ENCODE results near the gene KCTD17. TPM values are rescaled to one million over a fixed set of nuclear protein-coding genes. Genes with fewer than 3 reads are reported as not detected.
"Not testable (repeated sequence)": the region's sequence is repeated elsewhere in the genome, so short reads cannot be mapped to it uniquely, and the experiment has no call there.

KCTD17 gene
- total RNA-seq, 2 experiments from 2014 or later, result 30.3 to 30.6 TPM

DNA sequence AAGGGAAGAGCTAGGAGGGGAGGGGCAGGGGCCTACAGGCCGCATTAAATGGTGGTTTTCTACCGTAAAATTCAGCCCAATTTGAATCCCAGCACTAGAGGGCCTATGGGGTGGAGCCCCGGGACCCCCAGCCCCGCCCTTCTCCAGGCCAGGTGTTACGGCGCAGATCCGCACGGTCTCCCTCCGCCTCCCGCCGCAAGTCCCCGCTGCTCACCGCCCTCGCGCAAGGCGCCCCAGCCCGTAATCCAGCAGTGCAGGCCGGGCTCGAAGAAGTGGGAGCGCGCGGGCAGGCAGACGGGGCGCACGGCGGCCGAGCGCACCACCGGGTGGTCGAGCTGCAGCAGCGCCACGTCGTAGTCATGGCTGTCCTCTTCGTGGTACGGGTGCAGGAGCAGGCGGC, 17.3 kb downstream of the KCTD17 start:
- peaks cover 26% of the 10 kb centered on the region for H3K27me3 Mint-ChIP-seq
- ChIA-PET CTCF (interaction anchor here (0.9 to 1.0 kb wide), 2 partner anchors 79 to 131 kb away, joined by 3 read pairs; no protein-coding TSS in a partner anchor), POLR2A (interaction anchor here (1.1 to 1.2 kb wide), 2 partner anchors 53 to 103 kb away, joined by 3 to 4 read pairs; no protein-coding TSS in a partner anchor)
- peaks cover 2% of the 10 kb centered on the region for H3K4me1 Mint-ChIP-seq (ENCODE audit: low read depth)
- H3K4me3 Mint-ChIP-seq, result no peak overlapping the region
- peaks cover 4% of the 10 kb centered on the region for H3K36me3 Mint-ChIP-seq (ENCODE audit: low read depth)
- ATAC-seq, result peak; percentile 46
- no peak for DNase-seq
- TF ChIP-seq, protein P1, sequence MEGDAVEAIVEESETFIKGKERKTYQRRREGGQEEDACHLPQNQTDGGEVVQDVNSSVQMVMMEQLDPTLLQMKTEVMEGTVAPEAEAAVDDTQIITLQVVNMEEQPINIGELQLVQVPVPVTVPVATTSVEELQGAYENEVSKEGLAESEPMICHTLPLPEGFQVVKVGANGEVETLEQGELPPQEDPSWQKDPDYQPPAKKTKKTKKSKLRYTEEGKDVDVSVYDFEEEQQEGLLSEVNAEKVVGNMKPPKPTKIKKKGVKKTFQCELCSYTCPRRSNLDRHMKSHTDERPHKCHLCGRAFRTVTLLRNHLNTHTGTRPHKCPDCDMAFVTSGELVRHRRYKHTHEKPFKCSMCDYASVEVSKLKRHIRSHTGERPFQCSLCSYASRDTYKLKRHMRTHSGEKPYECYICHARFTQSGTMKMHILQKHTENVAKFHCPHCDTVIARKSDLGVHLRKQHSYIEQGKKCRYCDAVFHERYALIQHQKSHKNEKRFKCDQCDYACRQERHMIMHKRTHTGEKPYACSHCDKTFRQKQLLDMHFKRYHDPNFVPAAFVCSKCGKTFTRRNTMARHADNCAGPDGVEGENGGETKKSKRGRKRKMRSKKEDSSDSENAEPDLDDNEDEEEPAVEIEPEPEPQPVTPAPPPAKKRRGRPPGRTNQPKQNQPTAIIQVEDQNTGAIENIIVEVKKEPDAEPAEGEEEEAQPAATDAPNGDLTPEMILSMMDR (IDR thresholded peaks at IDR 0.05), result no peak
- intact Hi-C loops (cut with micrococcal nuclease), result no loop called here
- no peak overlapping the region for H3K27ac Mint-ChIP-seq
- H3K9me3 Mint-ChIP-seq, result no peaks in the 10 kb centered on the region

DNA sequence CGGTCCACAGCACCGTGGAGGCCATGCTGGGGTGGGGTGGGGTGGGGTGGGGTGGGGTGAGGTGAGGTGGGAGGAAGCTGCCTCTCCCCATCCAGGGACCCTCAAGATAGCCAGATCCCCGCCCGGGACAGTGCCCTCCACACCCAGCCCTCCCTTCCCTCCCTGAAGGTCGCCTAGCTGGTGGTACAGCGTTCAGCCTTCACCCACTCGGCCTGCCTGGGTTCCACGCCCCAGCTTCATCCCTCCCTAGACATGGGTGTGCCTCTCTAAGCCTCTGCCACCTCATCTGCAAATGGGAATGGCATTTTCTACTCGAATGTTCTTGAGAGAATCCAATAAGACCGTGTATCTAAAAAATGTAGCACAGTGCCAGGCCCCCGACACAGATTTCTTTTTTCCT, 17.8 kb downstream of the KCTD17 start:
- intact Hi-C loops (cut with micrococcal nuclease), result no loop called here
- no peak overlapping the region for H3K4me3 Mint-ChIP-seq
- TF ChIP-seq, protein P1 (IDR thresholded peaks at IDR 0.05), result no peak
- CTCF ChIA-PET, result interaction anchor here (1.0 kb wide), 1 partner anchor 131 kb away, joined by 3 read pairs; no protein-coding TSS in a partner anchor
- H3K9me3 Mint-ChIP-seq, result no peaks in the 10 kb centered on the region
- POLR2A ChIA-PET, result interaction anchor here (1.1 to 1.2 kb wide), 2 partner anchors 53 to 102 kb away, joined by 3 to 4 read pairs; no protein-coding TSS in a partner anchor
- peaks cover 27% of the 10 kb centered on the region for H3K27me3 Mint-ChIP-seq
- ATAC-seq (no peak), DNase-seq (no peak)
- H3K36me3 Mint-ChIP-seq (ENCODE audit: low read depth), result peaks cover 1% of the 10 kb centered on the region
- no peak overlapping the region for H3K27ac Mint-ChIP-seq
- peaks cover under 1% of the 10 kb centered on the region for H3K4me1 Mint-ChIP-seq (ENCODE audit: low read depth)

DNA sequence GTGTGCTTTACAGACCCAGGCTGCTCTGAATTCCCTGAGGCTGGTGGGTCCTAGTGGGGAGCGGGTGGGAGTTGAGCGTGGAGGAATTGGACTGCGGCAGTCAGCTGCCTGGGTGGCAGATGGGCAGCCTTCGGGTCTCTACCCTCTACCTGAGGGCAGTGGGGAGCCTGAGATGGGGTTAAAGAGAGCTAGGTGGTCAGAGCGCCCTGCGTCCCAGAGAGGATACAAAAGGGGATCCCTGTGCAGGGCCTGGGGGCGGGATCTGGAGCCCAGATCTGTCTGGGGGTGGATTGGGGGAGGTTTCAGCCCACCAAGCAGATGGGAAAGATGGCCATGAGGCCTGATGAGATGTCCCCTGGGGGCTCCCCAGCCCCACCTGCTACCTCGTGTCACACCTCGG, 18.2 kb downstream of the KCTD17 start:
- no peak for ATAC-seq
- CTCF ChIA-PET, result interaction anchor here (1.0 to 2.0 kb wide), 2 partner anchors 18 to 130 kb away, joined by 3 to 4 read pairs; partner anchors contain the start of gene KCTD17
- intact Hi-C loops (cut with micrococcal nuclease), result no loop called here
- Mint-ChIP-seq H3K9me3 (no peaks in the 10 kb centered on the region), H3K4me3 (no peak overlapping the region), H3K27me3 (peaks cover 31% of the 10 kb centered on the region), H3K27ac (no peak overlapping the region), H3K36me3 (ENCODE audit: low read depth) (no peaks in the 10 kb centered on the region), H3K4me1 (ENCODE audit: low read depth) (no peaks in the 10 kb centered on the region)
- POLR2A ChIA-PET, result interaction anchor here (0.6 kb wide), 1 partner anchor 15 kb away, joined by 3 read pairs; no protein-coding TSS in a partner anchor
- TF ChIP-seq, protein P1 (IDR thresholded peaks at IDR 0.05), result no peak
- no peak for DNase-seq

DNA sequence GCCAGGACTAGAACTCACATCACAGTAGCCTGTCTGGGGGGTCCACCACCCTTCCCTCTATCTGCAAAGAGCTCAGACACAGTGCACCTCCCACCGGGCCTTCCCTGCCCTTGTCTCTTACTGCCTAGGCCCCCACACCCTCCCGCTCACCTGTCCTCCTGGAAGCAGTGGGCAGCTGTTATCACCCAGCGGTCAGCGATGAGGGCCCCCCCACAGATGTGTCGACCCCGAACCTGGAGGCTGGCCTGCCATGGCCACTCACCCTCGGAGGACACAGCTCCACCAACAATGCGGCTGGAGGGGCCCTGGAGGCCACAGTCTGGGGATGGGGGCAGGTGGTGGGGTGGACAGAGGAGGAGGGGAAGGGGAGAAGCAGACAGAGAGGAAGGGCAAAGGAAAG, 18.8 kb downstream of the KCTD17 start:
- H3K36me3 Mint-ChIP-seq (ENCODE audit: low read depth), result no peaks in the 10 kb centered on the region
- DNase-seq, result no peak
- TF ChIP-seq, protein P1 (IDR thresholded peaks at IDR 0.05), result no peak
- CTCF ChIA-PET, result interaction anchor here (2.0 kb wide), 1 partner anchor 19 kb away, joined by 4 read pairs; the partner anchor contains the start of gene KCTD17
- no peaks in the 10 kb centered on the region for H3K4me1 Mint-ChIP-seq (ENCODE audit: low read depth)
- H3K27ac Mint-ChIP-seq, result no peak overlapping the region
- no peak overlapping the region for H3K4me3 Mint-ChIP-seq
- H3K9me3 Mint-ChIP-seq, result no peaks in the 10 kb centered on the region
- POLR2A ChIA-PET, result interaction anchor here (0.6 kb wide), 1 partner anchor 15 kb away, joined by 3 read pairs; no protein-coding TSS in a partner anchor
- intact Hi-C loops (cut with micrococcal nuclease), result no loop called here
- no peak for ATAC-seq
- peaks cover 37% of the 10 kb centered on the region for H3K27me3 Mint-ChIP-seq

DNA sequence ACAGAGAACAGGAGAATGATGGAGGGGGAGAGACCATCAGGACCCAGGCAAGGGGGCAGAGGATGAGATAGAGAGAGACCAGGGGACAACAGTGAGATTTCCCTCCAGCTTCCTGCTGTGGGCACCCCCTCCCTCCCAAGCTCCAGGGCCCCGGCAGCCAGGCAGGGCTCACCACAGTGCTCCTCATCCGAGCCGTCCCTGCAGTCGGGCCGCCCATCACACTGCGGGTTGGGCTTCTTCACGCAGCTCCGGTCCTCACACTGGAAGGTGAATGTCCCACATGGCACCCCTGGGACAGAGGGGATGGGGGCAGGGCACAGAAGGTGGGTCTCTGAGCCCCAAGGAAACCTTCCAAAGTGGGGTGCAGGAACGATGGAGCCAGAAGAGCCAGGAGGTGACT, 19.2 kb downstream of the KCTD17 start:
- Mint-ChIP-seq H3K9me3 (no peaks in the 10 kb centered on the region), H3K36me3 (ENCODE audit: low read depth) (no peaks in the 10 kb centered on the region), H3K27me3 (peaks cover 37% of the 10 kb centered on the region), H3K27ac (no peak overlapping the region), H3K4me3 (no peak overlapping the region), H3K4me1 (ENCODE audit: low read depth) (no peaks in the 10 kb centered on the region)
- no peak for DNase-seq
- CTCF ChIA-PET, result interaction anchor here (2.0 kb wide), 1 partner anchor 19 kb away, joined by 4 read pairs; the partner anchor contains the start of gene KCTD17
- intact Hi-C loops (cut with micrococcal nuclease), result no loop called here
- no peak for ATAC-seq
- POLR2A ChIA-PET, result no interaction called here
- TF ChIP-seq, protein P1 (IDR thresholded peaks at IDR 0.05), result no peak

DNA sequence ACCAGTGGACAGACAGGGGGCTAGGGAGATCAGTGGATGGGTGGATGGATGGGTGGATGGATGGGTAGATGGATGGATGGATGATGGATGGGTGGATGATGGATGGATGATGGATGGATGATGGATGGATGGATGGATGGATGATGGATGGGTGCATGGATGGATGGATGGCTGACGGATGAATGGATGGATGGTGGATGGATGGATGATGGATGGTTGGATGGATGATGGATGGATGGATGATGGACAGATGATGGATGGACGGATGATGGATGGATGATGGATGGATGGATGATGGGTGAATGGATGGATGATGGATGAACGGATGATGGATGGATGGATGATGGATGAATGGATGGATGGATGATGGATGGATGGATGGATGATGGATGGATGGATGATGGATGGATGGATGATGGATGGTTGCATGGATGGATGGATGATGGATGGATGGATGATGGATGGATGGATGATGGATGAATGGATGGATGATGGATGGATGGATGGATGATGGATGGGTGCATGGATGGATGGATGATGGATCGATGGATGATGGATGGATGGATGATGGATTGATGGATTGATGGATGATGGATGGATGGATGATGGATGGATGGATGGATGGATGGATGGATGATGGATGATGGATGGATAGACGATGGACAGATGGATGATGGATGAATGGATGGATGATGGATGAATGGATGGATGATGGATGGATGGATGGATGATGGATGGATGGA, 20.5 kb downstream of the KCTD17 start:
- H3K36me3 Mint-ChIP-seq (ENCODE audit: low read depth); DNase-seq; H3K4me1 Mint-ChIP-seq (ENCODE audit: low read depth); POLR2A ChIA-PET; H3K27ac Mint-ChIP-seq; ATAC-seq; H3K4me3 Mint-ChIP-seq; intact Hi-C loops (cut with micrococcal nuclease); H3K9me3 Mint-ChIP-seq: not testable (repeated sequence)
- H3K27me3 Mint-ChIP-seq, result peaks cover 42% of the 10 kb centered on the region
- CTCF ChIA-PET, result interaction anchor here (0.6 to 2.0 kb wide), 2 partner anchors 21 to 22 kb away, joined by 4 read pairs; partner anchors contain the start of gene KCTD17
